ENCODE measurements around the gene GCHFR. TPM values are rescaled to one million over a fixed set of nuclear protein-coding genes. Genes with fewer than 3 reads are reported as not detected.

GCHFR gene
- total RNA-seq, 1 experiment from 2014 or later = 8.2 TPM

DNA sequence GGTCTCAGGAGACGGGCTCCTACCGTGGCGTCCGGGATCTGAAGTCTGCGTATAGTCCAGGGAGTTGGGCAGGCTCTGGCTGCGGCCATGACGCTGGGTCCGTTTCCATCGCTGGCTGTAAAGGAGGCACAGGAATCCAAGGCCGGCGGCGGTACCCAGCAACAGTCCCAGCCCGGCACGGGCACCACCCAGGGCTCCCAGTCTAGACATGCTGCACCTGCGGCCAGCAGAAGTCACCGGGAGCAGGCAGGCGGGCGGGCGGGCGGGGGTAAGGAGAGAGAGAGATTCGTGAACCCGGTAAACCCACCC lies 9.3 kb upstream of the GCHFR start:
- BruUV-seq (replicated peaks) = no TSS peak
- Mint-ChIP-seq H3K27ac (ENCODE audit: low read depth, unreplicated experiment) (peak overlapping the region; percentile 89), H3K4me3 (ENCODE audit: unreplicated experiment) (peak overlapping the region; percentile 93), H3K36me3 (ENCODE audit: insufficient read depth, unreplicated experiment) (peaks cover 14% of the 10 kb centered on the region), H3K9me3 (ENCODE audit: unreplicated experiment) (no peaks in the 10 kb centered on the region), H3K4me1 (ENCODE audit: insufficient read depth, unreplicated experiment) (no peaks in the 10 kb centered on the region), H3K27me3 (ENCODE audit: insufficient read depth, unreplicated experiment) (no peaks in the 10 kb centered on the region)
- DNase-seq (ENCODE audit: unreplicated experiment) = peak; percentile 6
- ChIA-PET CTCF (interaction anchor here (0.6 to 0.7 kb wide), 2 partner anchors 56 to 101 kb away, joined by 3 read pairs; no protein-coding TSS in a partner anchor), POLR2A (interaction anchor here (1.0 to 2.7 kb wide), 4 partner anchors 11 to 247 kb away, joined by 3 to 13 read pairs (median 6); partner anchors contain the start of genes C15orf62 and GCHFR)
- intact Hi-C loops (cut with micrococcal nuclease) = no loop called here
- TF ChIP-seq, protein P1, sequence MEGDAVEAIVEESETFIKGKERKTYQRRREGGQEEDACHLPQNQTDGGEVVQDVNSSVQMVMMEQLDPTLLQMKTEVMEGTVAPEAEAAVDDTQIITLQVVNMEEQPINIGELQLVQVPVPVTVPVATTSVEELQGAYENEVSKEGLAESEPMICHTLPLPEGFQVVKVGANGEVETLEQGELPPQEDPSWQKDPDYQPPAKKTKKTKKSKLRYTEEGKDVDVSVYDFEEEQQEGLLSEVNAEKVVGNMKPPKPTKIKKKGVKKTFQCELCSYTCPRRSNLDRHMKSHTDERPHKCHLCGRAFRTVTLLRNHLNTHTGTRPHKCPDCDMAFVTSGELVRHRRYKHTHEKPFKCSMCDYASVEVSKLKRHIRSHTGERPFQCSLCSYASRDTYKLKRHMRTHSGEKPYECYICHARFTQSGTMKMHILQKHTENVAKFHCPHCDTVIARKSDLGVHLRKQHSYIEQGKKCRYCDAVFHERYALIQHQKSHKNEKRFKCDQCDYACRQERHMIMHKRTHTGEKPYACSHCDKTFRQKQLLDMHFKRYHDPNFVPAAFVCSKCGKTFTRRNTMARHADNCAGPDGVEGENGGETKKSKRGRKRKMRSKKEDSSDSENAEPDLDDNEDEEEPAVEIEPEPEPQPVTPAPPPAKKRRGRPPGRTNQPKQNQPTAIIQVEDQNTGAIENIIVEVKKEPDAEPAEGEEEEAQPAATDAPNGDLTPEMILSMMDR (IDR thresholded peaks at IDR 0.05; ENCODE audit: unreplicated experiment) = no peak

DNA sequence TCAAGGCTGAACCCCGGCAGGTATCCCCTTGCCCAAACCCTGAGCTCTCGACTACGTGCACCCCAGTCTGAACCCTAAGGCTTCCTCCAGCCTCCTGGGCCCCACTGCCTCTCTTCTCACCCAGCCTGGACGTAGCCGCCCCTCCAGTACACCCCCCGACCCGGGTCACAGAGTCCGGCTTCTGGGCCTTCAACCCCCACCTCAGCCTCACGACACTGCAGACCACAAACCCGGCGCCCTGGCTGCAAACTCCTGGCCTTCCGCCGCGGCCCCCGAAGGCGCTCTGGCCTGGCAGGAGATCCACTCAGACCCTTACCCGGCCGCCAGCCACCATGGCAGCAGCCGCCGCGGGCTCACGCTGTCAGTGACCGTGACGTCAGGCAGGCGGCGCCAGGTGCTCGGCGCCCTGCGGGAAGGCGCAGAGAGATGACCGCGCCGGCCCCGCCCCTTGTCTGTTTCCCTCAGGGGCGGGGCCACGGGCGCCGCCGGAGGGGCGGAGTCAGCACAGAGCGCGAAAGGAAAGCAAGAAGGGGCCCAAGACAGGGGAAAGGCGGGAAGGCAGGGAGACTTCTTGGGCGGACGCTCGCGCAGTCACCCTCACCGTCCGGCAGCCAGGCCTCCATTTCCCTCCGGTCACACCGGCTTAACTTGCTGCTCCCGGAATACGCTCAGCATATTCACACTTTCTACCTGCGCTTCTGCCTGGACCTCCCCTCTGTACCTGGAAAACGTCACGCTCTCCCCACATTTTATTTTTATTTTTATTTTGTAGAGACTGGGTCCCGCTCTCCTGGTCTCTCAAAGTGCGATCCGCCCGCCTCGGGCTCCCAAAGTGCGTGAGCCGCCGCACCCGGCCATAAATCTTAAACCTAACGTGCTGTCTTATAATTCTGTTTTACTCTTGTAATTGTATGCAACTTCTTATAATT lies 8.7 kb upstream of the GCHFR start, which contains the start of gene RMDN3:
Gene RMDN3, minus strand, starts transcription at position 372 of the 929 bp plus-strand sequence. CDS start 471 bp downstream, outside the sequence.
- TSS peak; percentile 82 for BruUV-seq (replicated peaks)
- H3K27me3 Mint-ChIP-seq (ENCODE audit: insufficient read depth, unreplicated experiment) = no peaks in the 10 kb centered on the region
- ChIA-PET POLR2A (interaction anchor here (1.0 to 2.7 kb wide), 3 partner anchors 11 to 248 kb away, joined by 3 to 13 read pairs (median 3); partner anchors contain the start of gene C15orf62), CTCF (interaction anchor here (0.6 to 0.7 kb wide), 2 partner anchors 56 to 101 kb away, joined by 3 read pairs; no protein-coding TSS in a partner anchor)
- no peaks in the 10 kb centered on the region for H3K9me3 Mint-ChIP-seq (ENCODE audit: unreplicated experiment)
- intact Hi-C loops (cut with micrococcal nuclease) = no loop called here
- peak within 1 kb of the TSS; percentile 89 for H3K27ac Mint-ChIP-seq (ENCODE audit: low read depth, unreplicated experiment)
- peaks cover 9% of the 10 kb centered on the region for H3K36me3 Mint-ChIP-seq (ENCODE audit: insufficient read depth, unreplicated experiment)
- peak; percentile 92 for DNase-seq (ENCODE audit: unreplicated experiment)
- peak within 1 kb of the TSS; percentile 93 for H3K4me3 Mint-ChIP-seq (ENCODE audit: unreplicated experiment)
- TF ChIP-seq, protein P1 (IDR thresholded peaks at IDR 0.05; ENCODE audit: unreplicated experiment) = no peak
- no peaks in the 10 kb centered on the region for H3K4me1 Mint-ChIP-seq (ENCODE audit: insufficient read depth, unreplicated experiment)

DNA sequence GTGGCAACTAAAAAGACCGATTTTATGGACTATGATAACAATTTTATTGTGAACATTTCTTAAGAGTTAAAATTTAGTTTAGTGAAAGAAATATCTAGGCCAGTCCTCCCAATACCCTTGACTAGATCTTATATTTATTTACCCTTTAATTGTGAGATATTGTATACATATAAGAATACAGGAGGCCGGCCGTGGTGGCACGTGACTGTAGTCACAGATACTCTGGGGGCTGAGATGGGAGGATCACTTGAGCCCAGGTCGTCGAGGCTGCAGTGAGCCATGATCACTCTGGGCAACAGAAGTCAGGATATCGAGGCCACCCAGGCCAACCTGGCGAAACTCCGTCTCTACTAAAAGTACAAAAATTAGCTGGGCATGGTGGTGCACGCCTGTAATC lies 8.1 kb upstream of the GCHFR start:
- BruUV-seq (replicated peaks) = no TSS peak
- Mint-ChIP-seq H3K4me3 (ENCODE audit: unreplicated experiment) (peak overlapping the region; percentile 93), H3K4me1 (ENCODE audit: insufficient read depth, unreplicated experiment) (no peaks in the 10 kb centered on the region), H3K27ac (ENCODE audit: low read depth, unreplicated experiment) (peak overlapping the region; percentile 89), H3K36me3 (ENCODE audit: insufficient read depth, unreplicated experiment) (peaks cover 2% of the 10 kb centered on the region), H3K27me3 (ENCODE audit: insufficient read depth, unreplicated experiment) (no peaks in the 10 kb centered on the region), H3K9me3 (ENCODE audit: unreplicated experiment) (no peaks in the 10 kb centered on the region)
- POLR2A ChIA-PET = interaction anchor here (1.0 to 2.7 kb wide), 3 partner anchors 9 to 14 kb away, joined by 3 to 13 read pairs (median 6); partner anchors contain the start of gene C15orf62
- CTCF ChIA-PET = interaction anchor here (0.5 to 0.7 kb wide), 3 partner anchors 82 to 258 kb away, joined by 3 to 4 read pairs (median 3); no protein-coding TSS in a partner anchor
- intact Hi-C loops (cut with micrococcal nuclease) = no loop called here
- no peak for DNase-seq (ENCODE audit: unreplicated experiment)
- TF ChIP-seq, protein P1 (IDR thresholded peaks at IDR 0.05; ENCODE audit: unreplicated experiment) = no peak

DNA sequence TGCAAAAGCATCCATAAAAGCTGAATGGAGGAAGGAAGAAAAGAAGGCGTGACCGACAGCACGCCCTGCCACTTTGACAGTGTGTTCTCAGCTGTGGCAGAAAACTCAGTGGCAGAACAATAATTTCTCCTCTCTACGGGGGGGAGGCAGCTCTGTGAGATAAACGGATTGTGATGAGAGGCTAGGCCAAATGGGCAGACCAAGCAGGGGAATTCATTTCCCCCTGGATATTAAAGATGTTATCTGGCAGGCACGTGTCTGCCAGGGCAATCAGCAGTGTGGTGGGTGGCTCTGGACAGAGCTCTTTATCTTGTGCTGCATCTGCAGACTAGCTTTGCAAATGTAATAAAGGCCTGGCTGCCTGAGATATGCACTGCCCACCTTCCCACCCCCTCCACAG lies 6.9 kb upstream of the GCHFR start:
- ChIA-PET POLR2A (interaction anchor here (1.0 to 2.7 kb wide), 4 partner anchors 9 to 137 kb away, joined by 3 to 13 read pairs (median 4); partner anchors contain the start of genes C15orf62 and VPS18), CTCF (interaction anchor here (0.7 kb wide), 1 partner anchor 135 kb away, joined by 3 read pairs; no protein-coding TSS in a partner anchor)
- intact Hi-C loops (cut with micrococcal nuclease) = no loop called here
- TF ChIP-seq, protein P1 (IDR thresholded peaks at IDR 0.05; ENCODE audit: unreplicated experiment) = no peak
- Mint-ChIP-seq H3K4me1 (ENCODE audit: insufficient read depth, unreplicated experiment) (no peaks in the 10 kb centered on the region), H3K27ac (ENCODE audit: low read depth, unreplicated experiment) (peak overlapping the region; percentile 40), H3K27me3 (ENCODE audit: insufficient read depth, unreplicated experiment) (no peaks in the 10 kb centered on the region), H3K4me3 (ENCODE audit: unreplicated experiment) (no peak overlapping the region), H3K36me3 (ENCODE audit: insufficient read depth, unreplicated experiment) (no peaks in the 10 kb centered on the region), H3K9me3 (ENCODE audit: unreplicated experiment) (no peaks in the 10 kb centered on the region)
- DNase-seq (ENCODE audit: unreplicated experiment) = no peak
- BruUV-seq (replicated peaks) = no TSS peak

Data from MCF 10A (cell line).